K562 (cell line): Measurements from ENCODE around the gene CNTN4. TPM values are rescaled to one million over a fixed set of nuclear protein-coding genes. Genes with fewer than 3 reads are reported as not detected.

Experiments
- ATAC-seq: fragments of 200-7000 bp; cut with Tn5 transposase; 3 replicates; pipeline ENCODE4 v1.9.1; 2020; ENCODE audit warnings: moderate library complexity
- BruUV-seq: library from RNA; stranded (reverse); fragments of 400-500 nt; replicated peaks from 2 replicates; lab custom pipeline; 2021; lab: Mats Ljungman, UMichigan
- CTCF ChIA-PET: fragments of 300-600 bp; formaldehyde crosslinking; extraction: SDS; loops from one replicate; lab custom pipeline; 2021; ENCODE audit warnings: low intra/inter-chr PET ratio; lab: Yijun Ruan, JAX
- POLR2A ChIA-PET: fragments of 300-600, 350-650 bp; sonication (Branson Sonifier 250); formaldehyde crosslinking; extraction: SDS; loops from one replicate; lab custom pipeline; 2021; ENCODE audit warnings: antibody characterized with exemption, inconsistent platforms; lab: Yijun Ruan, JAX
- DNase-seq, 4 experiments: peaks; one replicate each; pipeline versions ENCODE4 v3.0.0 to v3.0.0-alpha.2; 2011 to 2018; ENCODE audit warnings: low spot score in 3 of 4, mixed read lengths in 3 of 4; ENCODE audit errors: extremely low read depth in 1 of 4
- FAIRE-seq: peaks from 2 replicates; lab custom pipeline; 2011; peaks lifted over from hg19 to GRCh38; lab: Jason Lieb, UNC
- H2AFZ ChIP-seq: 2 replicates; pipeline ENCODE4 v1.6.0; 2011; ENCODE audit warnings: low read depth, low read length, control low read depth, inconsistent platforms
- H3K27ac ChIP-seq: fragments of 200-600 bp; 3 replicates; pipeline ENCODE4 v1.8.0; 2011; ENCODE audit warnings: low read depth, mild to moderate bottlenecking, control low read depth, inconsistent platforms, low read length, moderate library complexity, mixed read lengths; ENCODE audit errors: extremely low read depth
- H3K27me3 ChIP-seq, 2 experiments: fragments of 300-600 bp in 1 of 2; 2 replicates in 1 of 2; 3 replicates in 1 of 2; pipeline versions ENCODE4 v1.6.0 to v1.8.0; 2011; ENCODE audit warnings: inconsistent platforms in 2 of 2, low read length in 2 of 2, mild to moderate bottlenecking in 1 of 2, mixed read lengths in 1 of 2, moderate library complexity in 1 of 2; ENCODE audit not compliant: control insufficient read depth in 2 of 2, insufficient read depth in 2 of 2
- H3K36me3 ChIP-seq: fragments of 300-600 bp; 3 replicates; pipeline ENCODE4 v1.8.0; 2011; ENCODE audit warnings: mild to moderate bottlenecking, low read length, inconsistent platforms; ENCODE audit not compliant: control insufficient read depth, insufficient read depth
- H3K4me1 ChIP-seq, 2 experiments: fragments of 200-600 bp in 1 of 2; replicated peaks in 1 of 2; 2 replicates in 1 of 2; 3 replicates in 1 of 2; pipeline versions ENCODE4 v1.5.1 to v1.8.0; 2011; ENCODE audit warnings: inconsistent platforms in 2 of 2, low read length in 2 of 2, mild to moderate bottlenecking in 1 of 2, mixed read lengths in 1 of 2, moderate library complexity in 1 of 2; ENCODE audit not compliant: control insufficient read depth in 2 of 2, insufficient read depth in 2 of 2
- H3K4me2 ChIP-seq: 2 replicates; pipeline ENCODE4 v1.6.1; 2011; ENCODE audit warnings: low read length, control low read depth, inconsistent platforms, mixed read lengths; ENCODE audit not compliant: insufficient read depth
- H3K4me3 ChIP-seq: fragments of 200-600 bp; sonication (generic), shearing (Covaris generic); 2 replicates; pipeline ENCODE4 v1.5.1; 2016; ENCODE audit warnings: control low read depth, inconsistent platforms
- H3K79me2 ChIP-seq: fragments of 200-600 bp; 3 replicates; pipeline ENCODE4 v1.8.0; 2011; ENCODE audit warnings: low read length, inconsistent platforms; ENCODE audit not compliant: control insufficient read depth, insufficient read depth
- H3K9ac ChIP-seq, 2 experiments: 2 replicates each; pipeline versions ENCODE4 v1.6.0 to v1.6.1; 2011; ENCODE audit warnings: low read depth in 2 of 2, low read length in 2 of 2, control low read depth in 1 of 2, inconsistent platforms in 1 of 2, mild to moderate bottlenecking in 1 of 2, mixed read lengths in 1 of 2; ENCODE audit not compliant: insufficient read depth in 1 of 2
- H3K9me1 ChIP-seq: one replicate; pipeline ENCODE4 v1.6.0; 2011; ENCODE audit warnings: inconsistent platforms, mild to moderate bottlenecking, low read length, moderate library complexity; ENCODE audit not compliant: control insufficient read depth, insufficient read depth
- H3K9me3 ChIP-seq: replicated peaks from 2 replicates; pipeline ENCODE4 v1.5.1; 2011; ENCODE audit warnings: low read depth, low read length, inconsistent platforms; ENCODE audit not compliant: control insufficient read depth, insufficient read depth
- H4K20me1 ChIP-seq: replicated peaks from 2 replicates; pipeline ENCODE4 v1.6.1; 2011; ENCODE audit warnings: low read length, inconsistent platforms, mixed read lengths; ENCODE audit not compliant: control insufficient read depth, insufficient read depth
- ARHGAP35 ChIP-seq: fragments of 450-650 bp; IDR thresholded peaks from 2 replicates; pipeline ENCODE4 v1.6.1; 2018; ENCODE audit not compliant: partially characterized antibody
- C11orf30 ChIP-seq: fragments of 450-650 bp; IDR thresholded peaks from 2 replicates; pipeline ENCODE4 v1.6.1; 2016; ENCODE audit warnings: low read depth, mild to moderate bottlenecking
- CXXC5 ChIP-seq: fragments of 250-450 bp; sonication (Bioruptor Pico); IDR thresholded peaks from 2 replicates; pipeline ENCODE4 v1.8.0; 2022; ENCODE audit warnings: inconsistent platforms, mild to moderate bottlenecking, moderate library complexity
- MAFF ChIP-seq: IDR thresholded peaks from 2 replicates; pipeline ENCODE4 v1.6.1; 2012; ENCODE audit warnings: low read length, improper control_type of control experiment
- MAFG ChIP-seq: fragments of 450-650 bp; conservative IDR thresholded peaks from 2 replicates; pipeline ENCODE4 v1.6.1; 2016; ENCODE audit warnings: missing genetic modification characterization, missing compliant biosample characterization
- MAFK ChIP-seq: IDR thresholded peaks from 2 replicates; pipeline ENCODE4 v1.6.1; 2011; ENCODE audit warnings: low read length, improper control_type of control experiment
- NCOA6 ChIP-seq: fragments of 450-650 bp; IDR thresholded peaks from 2 replicates; pipeline ENCODE4 v1.6.1; 2017; ENCODE audit warnings: mild to moderate bottlenecking
- ZNF232 ChIP-seq: sonication (generic); formaldehyde crosslinking; IDR thresholded peaks from 2 replicates; pipeline ENCODE4 v1.8.0; 2022; ENCODE audit warnings: mild to moderate bottlenecking, missing genetic modification reagents
- ZNF316 ChIP-seq: fragments of 450-650 bp; IDR thresholded peaks from 2 replicates; pipeline ENCODE4 v1.6.1; 2016
- WGBS: fragments of 100-300 bp; shearing (Covaris generic); methylation state at CpG from one replicate; pipeline ENCODE4 v1.1.6; 2016; ENCODE audit warnings: low coverage, mixed read lengths; ENCODE audit not compliant: insufficient coverage; ENCODE audit errors: missing lambda C conversion rate; 5-methylcytosine and 5-hydroxymethylcytosine counted together
- in situ Hi-C: fragments of 300-500 bp; cut with MboI; formaldehyde crosslinking; loops from 4 replicates; pipeline ENCODE4 v1.15.0; 2018; ENCODE audit warnings: inconsistent platforms, mixed read lengths
- intact Hi-C: fragments of 100-400 bp; cut with micrococcal nuclease; formaldehyde crosslinking; loops from 2 replicates; pipeline ENCODE4 v1.14.2; 2022
- polyA plus RNA-seq, 8 experiments: library from polyadenylated mRNA; depleted of rRNA in 4 of 8; stranded (reverse) in 5 of 8; unstranded in 3 of 8; fragments of >200 nt; fragmentation: Nextera tagmentation in 2 of 8; fragmentation: Illumina TruSeq in 1 of 8; extraction: Ambion mirVana in 2 of 8; extraction: Trizol in 1 of 8; gene quantifications; 2 replicates each; pipeline versions ENCODE4 v1.2.1 to v1.2.3, GENCODE V29; 2011 to 2014; ENCODE audit warnings: inconsistent platforms in 1 of 8, missing spikeins in 1 of 8
- total RNA-seq, 7 experiments: library from RNA; depleted of rRNA in 6 of 7; stranded (reverse); fragments of >200 nt in 6 of 7; fragmentation: Illumina TruSeq in 2 of 7; extraction: Trizol in 2 of 7; gene quantifications; 2 replicates each; pipeline versions ENCODE4 v1.2.1 to v1.2.3, GENCODE V29; 2011 to 2021; ENCODE audit warnings: low replicate concordance in 1 of 7

CNTN4 gene
- total and polyA plus RNA-seq, 9 of the 15 experiments (the other 6 are each of a cell fraction or from before 2014, with no cell fraction given), result not detected

DNA sequence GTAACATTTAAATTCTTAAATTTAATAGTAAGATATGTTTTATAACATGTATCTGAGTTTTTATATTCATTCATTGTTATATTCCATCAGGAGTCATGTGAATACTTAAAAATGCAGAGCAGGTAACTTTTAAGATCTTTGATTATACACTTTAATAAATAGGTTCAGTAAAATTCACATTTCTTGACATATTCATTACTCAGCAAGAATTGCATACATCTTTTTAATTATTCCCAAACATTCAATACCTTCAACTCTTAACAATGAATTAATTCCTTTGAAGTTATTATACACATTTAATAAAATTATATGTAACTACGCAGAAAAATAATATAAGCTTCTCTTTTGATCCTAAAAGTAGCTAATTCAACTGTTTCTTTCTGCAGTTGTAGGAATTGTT lies 105.4 kb downstream of the CNTN4 start:
- Histone ChIP-seq H3K4me1 (no peaks in the 10 kb centered on the region), H3K79me2 (no peaks in the 10 kb centered on the region), H3K27ac (no peak overlapping the region), H2AFZ (no peak overlapping the region), H3K4me2 (no peak overlapping the region), H3K9ac (no peak overlapping the region), H3K9me3 (no peaks in the 10 kb centered on the region; the same call in 1 of the 2 replicates), H3K9me1 (no peaks in the 10 kb centered on the region), H4K20me1 (no peaks in the 10 kb centered on the region), H3K27me3 (no peaks in the 10 kb centered on the region)
- DNase-seq (no peak), ATAC-seq (no peak), FAIRE-seq (no peak)
- 0% methylated on average over 1 of the region's 1 CpG for WGBS
- no TSS peak for BruUV-seq
- CTCF ChIA-PET, result no interaction called here
- intact Hi-C loops, result no loop called here
- TF ChIP-seq CXXC5 (no peak), ZNF316 (peak; percentile 62; the same call in 1 of the 2 replicates), MAFK (peak; percentile 8; the same call in 1 of the 2 replicates)
- TF ChIP-seq, all 486 proteins: peak for 2
- Histone ChIP-seq H3K4me3 (no peak overlapping the region), H3K36me3 (no peaks in the 10 kb centered on the region)
- in situ Hi-C loops, result no loop called here
- POLR2A ChIA-PET, result no interaction called here

- DNase-seq, result no peak
- H3K9me3 ChIP-seq, result no peaks in the 10 kb centered on the region; the same call in 1 of the 2 replicates
- in situ Hi-C loops, result no loop called here
Measured at GRCh38 chr3:2205692-2206091, 107.0 kb downstream of the CNTN4 start.

More at GRCh38 chr3:2205692-2206091, 107.0 kb downstream of the CNTN4 start:
- H3K79me2 ChIP-seq, result no peaks in the 10 kb centered on the region
- ChIA-PET POLR2A (no interaction called here), CTCF (no interaction called here)
- intact Hi-C loops, result no loop called here
- H3K36me3 ChIP-seq, result no peaks in the 10 kb centered on the region
- no peak overlapping the region for H3K4me3 ChIP-seq
- no peak overlapping the region for H3K9ac ChIP-seq
- 0% methylated on average over 2 of the region's 2 CpGs for WGBS
- TF ChIP-seq C11orf30 (peak; percentile 32; the same call in 1 of the 2 replicates), MAFG (tag) (peak; percentile 67), NCOA6 (no peak), ZNF316 (peak; percentile 65), ARHGAP35 (no peak), MAFF (peak; percentile 70), ZNF232 (no peak), MAFK (peak; percentile 63)
- BruUV-seq, result no TSS peak
- H3K27me3 ChIP-seq, result no peaks in the 10 kb centered on the region
- H3K27ac ChIP-seq, result no peak overlapping the region
- FAIRE-seq (no peak), ATAC-seq (no peak)
- no peak overlapping the region for H3K4me2 ChIP-seq
- no peak overlapping the region for H2AFZ ChIP-seq
- H3K9me1 ChIP-seq, result no peaks in the 10 kb centered on the region
- no peaks in the 10 kb centered on the region for H3K4me1 ChIP-seq
- H4K20me1 ChIP-seq, result no peaks in the 10 kb centered on the region
